Bronchial epithelial cell (primary cell): ENCODE measurements around the gene SLC6A8. TPM values are rescaled to one million over a fixed set of nuclear protein-coding genes. Genes with fewer than 3 reads are reported as not detected.

Experiments used
- DNase-seq: peaks from one replicate; pipeline ENCODE4 v3.0.0-alpha.2; 2010; ENCODE audit warnings: low read depth
- FAIRE-seq: peaks from 2 replicates; lab custom pipeline; 2011; peaks lifted over from hg19 to GRCh38; lab: Jason Lieb, UNC
- H3K27me3 ChIP-seq: 2 replicates; pipeline ENCODE4 v1.5.1; 2011; ENCODE audit warnings: low read length; ENCODE audit not compliant: control insufficient read depth, insufficient read depth
- H3K36me3 ChIP-seq: 2 replicates; pipeline ENCODE4 v1.5.1; 2011; ENCODE audit warnings: low read length; ENCODE audit not compliant: control insufficient read depth, insufficient read depth
- H3K4me3 ChIP-seq: 2 replicates; pipeline ENCODE4 v1.5.1; 2011; ENCODE audit warnings: mild to moderate bottlenecking, low read depth, low read length, control low read depth
- CTCF ChIP-seq: IDR thresholded peaks from 2 replicates; pipeline ENCODE4 v1.5.1; 2011; ENCODE audit warnings: mild to moderate bottlenecking, moderate library complexity, low read length, control low read depth, inconsistent platforms; ENCODE audit not compliant: insufficient read depth, severe bottlenecking
- total RNA-seq: library from RNA; depleted of rRNA; stranded (reverse); fragments of >200 nt; gene quantifications from 2 replicates; pipeline ENCODE4 v1.2.1, GENCODE V29; 2014

The SLC6A8 gene
- total RNA-seq, 1 donor from 2014 or later = 42.4 TPM

DNA sequence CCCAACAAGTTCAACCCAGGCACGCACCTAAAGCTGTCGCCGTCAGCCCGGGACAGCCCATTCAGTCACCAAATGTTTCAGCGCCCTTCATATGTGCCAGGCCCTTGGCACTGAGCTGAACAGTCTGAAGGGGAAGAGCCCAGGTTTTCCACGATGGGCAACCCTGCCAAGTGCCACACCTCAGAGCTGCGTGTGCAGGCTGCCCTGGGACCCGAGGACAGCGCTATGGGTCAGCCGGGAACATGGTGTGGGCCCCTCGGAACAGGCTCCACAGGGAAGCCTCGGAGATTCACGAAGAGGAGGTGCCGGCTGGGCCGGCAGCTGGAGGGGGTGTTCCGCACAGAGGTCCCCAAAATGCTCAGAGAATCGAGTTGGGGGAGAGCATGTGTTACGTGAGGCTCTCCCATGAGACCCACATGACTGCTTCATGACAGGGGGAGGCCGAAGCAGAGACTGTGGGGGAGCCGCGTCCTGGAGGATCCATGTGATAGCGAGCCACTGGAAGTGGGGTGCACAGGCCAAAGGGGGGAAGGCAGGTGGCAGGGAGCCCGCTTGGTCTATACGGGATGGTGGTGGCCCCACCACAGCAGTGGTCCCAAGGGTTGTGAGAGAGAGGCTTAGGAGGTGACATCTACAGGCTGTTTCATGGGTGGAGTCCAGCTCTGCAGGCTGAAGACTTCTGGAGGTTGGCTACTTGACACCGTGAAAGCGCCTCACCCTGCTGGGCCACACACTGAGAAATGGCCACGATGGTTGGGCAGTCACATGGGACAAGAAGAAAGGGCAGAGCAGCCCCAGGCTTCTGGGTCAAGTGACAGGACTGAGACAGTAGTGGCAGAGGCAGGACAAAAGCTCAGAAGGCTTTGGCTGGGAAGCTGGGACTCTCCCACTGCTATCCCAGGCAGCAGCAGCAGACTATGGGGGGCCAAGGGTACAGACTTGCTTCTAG lies 22.3 kb downstream of the SLC6A8 start:
- H3K4me3 ChIP-seq = no peak overlapping the region
- FAIRE-seq = no peak
- no peak for TF ChIP-seq CTCF
- no peaks in the 10 kb centered on the region for H3K27me3 ChIP-seq
- DNase-seq = no peak
- H3K36me3 ChIP-seq = peaks cover 5% of the 10 kb centered on the region

- Histone ChIP-seq H3K27me3 (no peaks in the 10 kb centered on the region), H3K36me3 (peaks cover 12% of the 10 kb centered on the region), H3K4me3 (no peak overlapping the region)
- no peak for FAIRE-seq
- no peak for DNase-seq
- TF ChIP-seq CTCF = no peak
Observed at GRCh38 chrX:153714256-153714655, 26.5 kb downstream of the SLC6A8 start.

DNA sequence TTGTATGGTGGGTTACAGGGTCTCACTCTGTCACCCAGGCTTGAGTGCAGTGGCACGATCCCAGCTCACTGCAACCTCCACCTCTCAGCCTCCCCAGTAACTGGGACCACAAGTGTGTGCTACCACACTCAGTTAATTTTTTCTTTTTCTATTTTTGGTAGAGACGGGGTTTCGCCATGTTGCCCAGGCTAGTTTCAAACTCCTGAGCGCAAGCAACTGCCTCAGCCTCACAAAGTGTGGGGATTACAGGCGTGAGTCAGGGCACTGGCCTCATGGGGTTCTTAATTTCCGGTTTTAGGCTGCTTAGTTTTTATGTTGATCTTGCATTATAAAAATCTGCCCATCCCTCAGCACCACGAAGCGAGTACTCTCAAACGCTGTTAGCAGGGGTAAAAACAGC lies 29.7 kb downstream of the SLC6A8 start:
- H3K4me3 ChIP-seq = no peak overlapping the region
- TF ChIP-seq CTCF = no peak
- H3K27me3 ChIP-seq = no peaks in the 10 kb centered on the region
- no peak for FAIRE-seq
- H3K36me3 ChIP-seq = peaks cover 20% of the 10 kb centered on the region
- DNase-seq = no peak

GRCh38 chrX:153719238-153719637 lies 31.5 kb downstream of the SLC6A8 start:
- FAIRE-seq (peak; percentile 23), DNase-seq (peak; percentile 43)
- peaks cover 17% of the 10 kb centered on the region for H3K36me3 ChIP-seq
- no peaks in the 10 kb centered on the region for H3K27me3 ChIP-seq
- no peak for TF ChIP-seq CTCF
- no peak overlapping the region for H3K4me3 ChIP-seq

DNA sequence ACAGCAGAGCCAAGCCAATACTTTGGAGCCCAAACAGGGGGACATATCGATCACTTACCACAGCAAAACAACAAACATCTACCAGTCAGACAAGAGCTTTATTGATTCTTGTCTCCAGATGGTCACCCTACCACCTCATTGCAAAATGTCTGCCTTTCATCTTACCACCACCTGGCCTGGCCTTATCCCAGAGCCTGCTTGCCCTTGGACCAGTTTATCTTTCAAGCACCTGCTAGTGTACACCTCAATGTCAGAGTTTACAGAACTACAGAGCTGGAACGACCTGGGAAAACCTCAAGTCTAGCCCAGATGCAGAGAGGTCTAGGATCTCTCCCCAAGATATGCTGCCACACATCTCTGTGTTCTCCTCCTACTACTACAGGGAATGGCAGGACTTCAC lies 32.0 kb downstream of the SLC6A8 start:
- DNase-seq (no peak), FAIRE-seq (no peak)
- no peak overlapping the region for H3K4me3 ChIP-seq
- H3K27me3 ChIP-seq = no peaks in the 10 kb centered on the region
- TF ChIP-seq CTCF = no peak
- H3K36me3 ChIP-seq = peaks cover 17% of the 10 kb centered on the region
